Measurements from ENCODE around the gene DAB2IP. TPM values are rescaled to one million over a fixed set of nuclear protein-coding genes. Genes with fewer than 3 reads are reported as not detected.

Gene DAB2IP
- total RNA-seq, 1 experiment from 2014 or later, result 17.0 TPM

GRCh38 chr9:121776739-121777637 lies 125.6 kb downstream of the DAB2IP start:
- CTCF ChIA-PET, result interaction anchor here (1.2 kb wide), 1 partner anchor 14 kb away, joined by 3 read pairs; no protein-coding TSS in a partner anchor
- BruUV-seq (replicated peaks), result no TSS peak
- H3K36me3 Mint-ChIP-seq (ENCODE audit: insufficient read depth, unreplicated experiment), result peaks cover 30% of the 10 kb centered on the region

GRCh38 chr9:121778252-121779225 lies 127.1 kb downstream of the DAB2IP start:
- Mint-ChIP-seq H3K4me1 (ENCODE audit: insufficient read depth, unreplicated experiment) (no peaks in the 10 kb centered on the region), H3K4me3 (ENCODE audit: unreplicated experiment) (no peak overlapping the region), H3K27ac (ENCODE audit: low read depth, unreplicated experiment) (no peak overlapping the region), H3K36me3 (ENCODE audit: insufficient read depth, unreplicated experiment) (peaks cover 29% of the 10 kb centered on the region), H3K9me3 (ENCODE audit: unreplicated experiment) (peaks cover 18% of the 10 kb centered on the region), H3K27me3 (ENCODE audit: insufficient read depth, unreplicated experiment) (no peaks in the 10 kb centered on the region)
- BruUV-seq (replicated peaks), result no TSS peak
- TF ChIP-seq, protein P1, sequence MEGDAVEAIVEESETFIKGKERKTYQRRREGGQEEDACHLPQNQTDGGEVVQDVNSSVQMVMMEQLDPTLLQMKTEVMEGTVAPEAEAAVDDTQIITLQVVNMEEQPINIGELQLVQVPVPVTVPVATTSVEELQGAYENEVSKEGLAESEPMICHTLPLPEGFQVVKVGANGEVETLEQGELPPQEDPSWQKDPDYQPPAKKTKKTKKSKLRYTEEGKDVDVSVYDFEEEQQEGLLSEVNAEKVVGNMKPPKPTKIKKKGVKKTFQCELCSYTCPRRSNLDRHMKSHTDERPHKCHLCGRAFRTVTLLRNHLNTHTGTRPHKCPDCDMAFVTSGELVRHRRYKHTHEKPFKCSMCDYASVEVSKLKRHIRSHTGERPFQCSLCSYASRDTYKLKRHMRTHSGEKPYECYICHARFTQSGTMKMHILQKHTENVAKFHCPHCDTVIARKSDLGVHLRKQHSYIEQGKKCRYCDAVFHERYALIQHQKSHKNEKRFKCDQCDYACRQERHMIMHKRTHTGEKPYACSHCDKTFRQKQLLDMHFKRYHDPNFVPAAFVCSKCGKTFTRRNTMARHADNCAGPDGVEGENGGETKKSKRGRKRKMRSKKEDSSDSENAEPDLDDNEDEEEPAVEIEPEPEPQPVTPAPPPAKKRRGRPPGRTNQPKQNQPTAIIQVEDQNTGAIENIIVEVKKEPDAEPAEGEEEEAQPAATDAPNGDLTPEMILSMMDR (IDR thresholded peaks at IDR 0.05; ENCODE audit: unreplicated experiment), result no peak
- POLR2A ChIA-PET, result interaction anchor here (0.7 kb wide), 1 partner anchor 114 kb away, joined by 4 read pairs; no protein-coding TSS in a partner anchor
- CTCF ChIA-PET, result no interaction called here
- intact Hi-C loops (cut with micrococcal nuclease), result no loop called here
- no peak for DNase-seq (ENCODE audit: unreplicated experiment)

More at GRCh38 chr9:121776739-121777637, 125.6 kb downstream of the DAB2IP start:
- H3K27ac Mint-ChIP-seq (ENCODE audit: low read depth, unreplicated experiment), result no peak overlapping the region
- POLR2A ChIA-PET, result no interaction called here
- no peaks in the 10 kb centered on the region for H3K27me3 Mint-ChIP-seq (ENCODE audit: insufficient read depth, unreplicated experiment)
- peaks cover 18% of the 10 kb centered on the region for H3K9me3 Mint-ChIP-seq (ENCODE audit: unreplicated experiment)
- TF ChIP-seq, protein P1 (IDR thresholded peaks at IDR 0.05; ENCODE audit: unreplicated experiment), result no peak
- H3K4me1 Mint-ChIP-seq (ENCODE audit: insufficient read depth, unreplicated experiment), result no peaks in the 10 kb centered on the region
- DNase-seq (ENCODE audit: unreplicated experiment), result no peak
- H3K4me3 Mint-ChIP-seq (ENCODE audit: unreplicated experiment), result no peak overlapping the region
- intact Hi-C loops (cut with micrococcal nuclease), result no loop called here

GRCh38 chr9:121779381-121780117 lies 128.1 kb downstream of the DAB2IP start:
- BruUV-seq (replicated peaks), result no TSS peak
- Mint-ChIP-seq H3K27me3 (ENCODE audit: insufficient read depth, unreplicated experiment) (no peaks in the 10 kb centered on the region), H3K4me3 (ENCODE audit: unreplicated experiment) (no peak overlapping the region), H3K9me3 (ENCODE audit: unreplicated experiment) (peaks cover 18% of the 10 kb centered on the region), H3K36me3 (ENCODE audit: insufficient read depth, unreplicated experiment) (peaks cover 19% of the 10 kb centered on the region), H3K27ac (ENCODE audit: low read depth, unreplicated experiment) (no peak overlapping the region), H3K4me1 (ENCODE audit: insufficient read depth, unreplicated experiment) (no peaks in the 10 kb centered on the region)
- no peak for DNase-seq (ENCODE audit: unreplicated experiment)
- CTCF ChIA-PET, result no interaction called here
- TF ChIP-seq, protein P1 (IDR thresholded peaks at IDR 0.05; ENCODE audit: unreplicated experiment), result no peak
- intact Hi-C loops (cut with micrococcal nuclease), result no loop called here
- POLR2A ChIA-PET, result no interaction called here
